Liver (tissue), 9 donors: ENCODE results near the gene PHF12. TPM values are rescaled to one million over a fixed set of nuclear protein-coding genes. Genes with fewer than 3 reads are reported as not detected.

Experiments
- DNase-seq: peaks from one replicate; pipeline ENCODE4 v3.0.0-alpha.2; 2017; ENCODE audit warnings: low spot score
- H3K27ac ChIP-seq, 2 donors: one replicate each; pipeline ENCODE4 v1.7.0; 2013; ENCODE audit warnings: inconsistent platforms in 2 of 2, low read length in 2 of 2, control low read depth in 1 of 2, low read depth in 1 of 2, mild to moderate bottlenecking in 1 of 2
- H3K27me3 ChIP-seq, 4 donors: one replicate each; pipeline versions ENCODE4 v1.6.1 to v1.7.0; 2013; ENCODE audit warnings: low read length in 3 of 4, inconsistent platforms in 1 of 4, mild to moderate bottlenecking in 1 of 4, moderate library complexity in 1 of 4; ENCODE audit not compliant: control insufficient read depth in 4 of 4, insufficient read depth in 4 of 4
- H3K36me3 ChIP-seq, 4 donors: one replicate each; pipeline versions ENCODE4 v1.6.1 to v1.7.0; 2013; ENCODE audit warnings: low read length in 3 of 4, mild to moderate bottlenecking in 3 of 4, low read depth in 1 of 4, moderate library complexity in 1 of 4; ENCODE audit not compliant: control insufficient read depth in 4 of 4, insufficient read depth in 3 of 4
- H3K4me1 ChIP-seq, 4 donors: one replicate each; pipeline versions ENCODE4 v1.6.1 to v1.7.0; 2013; ENCODE audit warnings: low read length in 3 of 4, mild to moderate bottlenecking in 3 of 4, moderate library complexity in 1 of 4; ENCODE audit not compliant: control insufficient read depth in 4 of 4, insufficient read depth in 4 of 4
- H3K4me3 ChIP-seq, 3 donors: one replicate each; pipeline versions ENCODE4 v1.6.1 to v1.7.0; 2013; ENCODE audit warnings: low read length in 3 of 3, control low read depth in 1 of 3, low read depth in 1 of 3, mild to moderate bottlenecking in 1 of 3
- H3K9ac ChIP-seq, 2 donors: one replicate each; pipeline ENCODE4 v1.7.0; 2013; ENCODE audit warnings: low read length in 2 of 2, mild to moderate bottlenecking in 2 of 2, moderate library complexity in 2 of 2, control low read depth in 1 of 2, low read depth in 1 of 2
- H3K9me3 ChIP-seq, 4 donors: one replicate each; pipeline versions ENCODE4 v1.6.1 to v1.7.0; 2013; ENCODE audit warnings: low read length in 3 of 4; ENCODE audit not compliant: control insufficient read depth in 4 of 4
- FOXA1 ChIP-seq: IDR thresholded peaks from 2 replicates; pipeline ENCODE4 v1.6.1; 2016; ENCODE audit warnings: antibody characterized with exemption
- FOXA2 ChIP-seq: IDR thresholded peaks from 2 replicates; pipeline ENCODE4 v1.6.1; 2016; ENCODE audit warnings: antibody characterized with exemption
- GABPA ChIP-seq, 2 donors: IDR thresholded peaks in 1 of 2; conservative IDR thresholded peaks in 1 of 2; 2 replicates each; pipeline ENCODE4 v1.6.1; 2016; ENCODE audit warnings: antibody characterized with exemption in 2 of 2, mild to moderate bottlenecking in 1 of 2, moderate library complexity in 1 of 2
- HNF4A ChIP-seq, 2 donors: conservative IDR thresholded peaks; 2 replicates each; pipeline ENCODE4 v1.6.1; 2016; ENCODE audit warnings: antibody characterized with exemption in 2 of 2, mild to moderate bottlenecking in 2 of 2
- HNF4G ChIP-seq: IDR thresholded peaks from 2 replicates; pipeline ENCODE4 v1.6.1; 2016; ENCODE audit warnings: antibody characterized with exemption
- JUND ChIP-seq, 2 donors: IDR thresholded peaks; 2 replicates each; pipeline ENCODE4 v1.6.1; 2016; ENCODE audit warnings: antibody characterized with exemption in 2 of 2
- MAX ChIP-seq: IDR thresholded peaks from 2 replicates; pipeline ENCODE4 v1.6.1; 2016; ENCODE audit warnings: antibody characterized with exemption
- NR2F2 ChIP-seq: IDR thresholded peaks from 2 replicates; pipeline ENCODE4 v1.6.1; 2016; ENCODE audit warnings: antibody characterized with exemption
- RAD21 ChIP-seq, 2 donors: IDR thresholded peaks; 2 replicates each; pipeline ENCODE4 v1.6.1; 2016; ENCODE audit warnings: antibody characterized with exemption in 2 of 2, mild to moderate bottlenecking in 2 of 2
- REST ChIP-seq: IDR thresholded peaks from 2 replicates; pipeline ENCODE4 v1.6.1; 2016; ENCODE audit warnings: antibody characterized with exemption, mild to moderate bottlenecking
- RXRA ChIP-seq, 2 donors: IDR thresholded peaks; 2 replicates each; pipeline ENCODE4 v1.6.1; 2017 to 2018; ENCODE audit warnings: antibody characterized with exemption in 2 of 2, mild to moderate bottlenecking in 1 of 2
- SP1 ChIP-seq: IDR thresholded peaks from 2 replicates; pipeline ENCODE4 v1.6.1; 2018; ENCODE audit warnings: antibody characterized with exemption, mild to moderate bottlenecking
- TAF1 ChIP-seq: conservative IDR thresholded peaks from 2 replicates; pipeline ENCODE4 v1.6.1; 2016; ENCODE audit warnings: antibody characterized with exemption, mild to moderate bottlenecking
- YY1 ChIP-seq: IDR thresholded peaks from 2 replicates; pipeline ENCODE4 v1.6.1; 2016; ENCODE audit warnings: antibody characterized with exemption, mild to moderate bottlenecking
- WGBS: extraction: QIAGEN DNeasy Blood & Tissue Kit; methylation state at CpG from one replicate; pipeline ENCODE4 v1.1.7; 2013; 5-methylcytosine and 5-hydroxymethylcytosine counted together
- polyA plus RNA-seq, 2 donors: library from polyadenylated mRNA; stranded (reverse) in 1 of 2; unstranded in 1 of 2; fragments of 200-250 nt in 1 of 2; fragments of >200 nt in 1 of 2; fragmentation: Nextera tagmentation in 1 of 2; extraction: Ambion mirVana in 1 of 2; gene quantifications; one replicate each; pipeline versions ENCODE4 v1.2.1 to v1.2.3, GENCODE V29; 2013 to 2015
- total RNA-seq, 2 donors: library from RNA; depleted of rRNA; stranded (reverse); fragments of >200 nt; gene quantifications; one replicate each; pipeline ENCODE4 v1.2.3, GENCODE V29; 2014
- TF ChIP-seq, protein P1 (sequence below): IDR thresholded peaks from 2 replicates; pipeline ENCODE4 v1.6.1; 2016; ENCODE audit warnings: antibody characterized with exemption
- donor health status: healthy.
- donor health status: healthy.
- donor health status: healthy.
- donor health status: healthy.
- donor health status: healthy.

Gene PHF12
- total and polyA plus RNA-seq, 4 donors, result 4.3 to 21.3 (median 11.7) TPM

GRCh38 chr17:28858801-28859355 is 92.4 kb downstream of the PHF12 start:
- Histone ChIP-seq H3K9me3 (no peaks in the 10 kb centered on the region), H3K36me3 (peaks cover 4 to 33% (median 21%) of the 10 kb centered on the region in 4 donors), H3K4me3 (no peak overlapping the region), H3K9ac (no peak overlapping the region), H3K27me3 (no peaks in the 10 kb centered on the region), H3K27ac (no peak overlapping the region), H3K4me1 (peaks cover 1 to 18% (median 11%) of the 10 kb centered on the region in 4 donors)
- no peak for DNase-seq
- WGBS, result 46% methylated on average over 2 of the region's 2 CpGs
- no peak for TF ChIP-seq HNF4A (conservative IDR thresholded peaks at IDR 0.05)
- no peak for TF ChIP-seq MAX
- TF ChIP-seq SP1, result no peak
- TF ChIP-seq YY1, result no peak
- no peak for TF ChIP-seq GABPA (IDR thresholded peaks at IDR 0.05 in 1 of 2, conservative IDR thresholded peaks at IDR 0.05 in 1 of 2)
- no peak for TF ChIP-seq RXRA (IDR thresholded peaks at IDR 0.05)
- no peak for TF ChIP-seq HNF4G
- TF ChIP-seq, protein P1, sequence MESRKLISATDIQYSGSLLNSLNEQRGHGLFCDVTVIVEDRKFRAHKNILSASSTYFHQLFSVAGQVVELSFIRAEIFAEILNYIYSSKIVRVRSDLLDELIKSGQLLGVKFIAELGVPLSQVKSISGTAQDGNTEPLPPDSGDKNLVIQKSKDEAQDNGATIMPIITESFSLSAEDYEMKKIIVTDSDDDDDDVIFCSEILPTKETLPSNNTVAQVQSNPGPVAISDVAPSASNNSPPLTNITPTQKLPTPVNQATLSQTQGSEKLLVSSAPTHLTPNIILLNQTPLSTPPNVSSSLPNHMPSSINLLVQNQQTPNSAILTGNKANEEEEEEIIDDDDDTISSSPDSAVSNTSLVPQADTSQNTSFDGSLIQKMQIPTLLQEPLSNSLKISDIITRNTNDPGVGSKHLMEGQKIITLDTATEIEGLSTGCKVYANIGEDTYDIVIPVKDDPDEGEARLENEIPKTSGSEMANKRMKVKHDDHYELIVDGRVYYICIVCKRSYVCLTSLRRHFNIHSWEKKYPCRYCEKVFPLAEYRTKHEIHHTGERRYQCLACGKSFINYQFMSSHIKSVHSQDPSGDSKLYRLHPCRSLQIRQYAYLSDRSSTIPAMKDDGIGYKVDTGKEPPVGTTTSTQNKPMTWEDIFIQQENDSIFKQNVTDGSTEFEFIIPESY, result no peak
- TF ChIP-seq FOXA1, result no peak
- TF ChIP-seq NR2F2, result no peak
- no peak for TF ChIP-seq FOXA2
- no peak for TF ChIP-seq TAF1
- no peak for TF ChIP-seq REST
- TF ChIP-seq JUND (IDR thresholded peaks at IDR 0.05), result no peak

DNA sequence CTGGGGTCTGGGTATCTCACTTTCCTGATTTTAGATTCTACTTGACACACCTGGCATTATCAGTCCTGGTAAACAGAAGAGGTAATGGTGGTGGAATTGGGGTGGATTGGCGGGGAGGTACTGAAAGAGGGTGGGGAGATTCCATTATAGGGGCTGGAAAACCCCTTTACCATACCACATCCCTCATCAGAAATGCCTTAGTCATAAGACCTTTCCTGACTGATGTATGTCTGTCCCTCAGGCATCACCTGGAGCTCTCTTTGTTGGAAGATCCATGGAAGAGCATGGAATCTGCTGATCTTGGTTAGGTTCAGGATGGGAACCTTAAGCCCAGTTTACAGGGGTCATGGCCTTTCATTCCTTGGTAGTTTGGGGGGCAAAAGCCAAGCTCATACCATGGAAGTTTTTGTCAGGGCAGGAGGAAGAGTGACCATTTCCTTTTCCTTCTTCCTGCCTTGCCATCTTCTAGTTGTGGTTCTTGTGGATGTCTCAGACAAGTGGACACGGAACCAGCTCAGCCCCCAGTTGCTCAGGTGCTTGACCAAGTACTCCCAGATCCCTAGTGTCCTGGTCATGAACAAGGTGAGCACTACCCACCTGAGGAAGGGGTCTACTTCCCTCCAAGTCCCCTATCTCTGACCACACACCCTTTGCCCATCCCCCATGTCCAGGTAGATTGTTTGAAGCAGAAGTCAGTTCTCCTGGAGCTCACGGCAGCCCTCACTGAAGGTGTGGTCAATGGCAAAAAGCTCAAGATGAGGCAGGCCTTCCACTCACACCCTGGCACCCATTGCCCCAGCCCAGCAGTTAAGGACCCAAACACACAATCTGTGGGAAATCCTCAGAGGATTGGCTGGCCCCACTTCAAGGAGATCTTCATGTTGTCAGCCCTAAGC is 93.2 kb downstream of the PHF12 start:
- H3K27ac ChIP-seq, result no peak overlapping the region
- H3K9me3 ChIP-seq, result no peaks in the 10 kb centered on the region
- no peak overlapping the region for H3K9ac ChIP-seq
- no peak overlapping the region for H3K4me3 ChIP-seq
- peaks cover 4 to 33% (median 21%) of the 10 kb centered on the region in 4 donors for H3K36me3 ChIP-seq
- 94% methylated on average over 3 of the region's 3 CpGs for WGBS
- H3K4me1 ChIP-seq, result peaks cover 1 to 18% (median 11%) of the 10 kb centered on the region in 4 donors
- TF ChIP-seq YY1 (no peak), RAD21 (IDR thresholded peaks at IDR 0.05) (no peak), RXRA (IDR thresholded peaks at IDR 0.05) (no peak), HNF4A (conservative IDR thresholded peaks at IDR 0.05) (no peak), SP1 (no peak), HNF4G (no peak), NR2F2 (no peak), TAF1 (no peak), MAX (no peak)
- TF ChIP-seq, protein P1, result no peak
- DNase-seq, result no peak
- H3K27me3 ChIP-seq, result no peaks in the 10 kb centered on the region
